ENCODE data around the gene PRKAG2.

PRKAG2 gene

DNA sequence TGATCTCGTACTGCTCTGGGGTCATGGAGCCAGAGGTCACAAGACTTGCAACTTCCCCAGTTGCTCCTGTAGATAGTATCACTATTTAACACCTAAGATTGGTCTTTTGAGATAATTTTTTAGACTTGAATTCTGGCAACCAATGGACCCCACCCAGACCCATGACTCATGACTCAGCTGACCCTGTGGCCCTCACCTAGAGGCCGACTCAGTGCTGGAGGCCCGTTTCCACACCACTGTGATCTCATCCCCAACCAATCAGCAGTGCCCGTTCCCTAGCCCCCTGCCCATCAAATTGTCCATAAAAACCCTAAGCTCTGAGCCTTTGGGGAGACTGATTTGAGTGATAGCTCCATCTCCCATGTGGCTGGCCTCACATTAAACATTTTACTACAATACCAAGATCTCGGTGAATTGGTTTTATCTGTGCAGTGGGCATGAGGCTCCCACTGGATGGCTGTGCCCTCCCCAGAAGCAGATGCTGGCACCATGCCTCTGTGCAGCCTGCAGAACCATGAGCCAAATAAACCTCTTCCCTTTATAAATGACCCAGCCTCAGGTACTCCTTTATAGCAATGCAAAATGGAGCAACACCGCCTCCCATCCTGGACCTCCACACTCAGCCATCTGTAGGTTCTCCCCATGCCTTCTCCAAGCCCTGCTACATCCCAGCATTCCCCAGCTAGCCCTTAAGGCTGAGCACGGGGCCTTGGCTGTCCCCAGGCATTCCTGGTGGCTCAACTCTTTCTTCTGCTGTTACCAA is 98.8 kb downstream of the PRKAG2 start:
- no peak for TF ChIP-seq CTCF (IDR thresholded peaks at IDR 0.05)
- Histone ChIP-seq H3K27ac (no peak overlapping the region), H3K36me3 (ENCODE audit: control insufficient read depth, insufficient read depth, low read length) (no peaks in the 10 kb centered on the region)

GRCh38 chr7:151777495-151777880 is 99.4 kb downstream of the PRKAG2 start:
- Histone ChIP-seq H2AFZ (no peak overlapping the region), H3K27ac (no peak overlapping the region), H3K9me3 (ENCODE audit: control insufficient read depth, low read length) (no peaks in the 10 kb centered on the region), H3K36me3 (ENCODE audit: control insufficient read depth, insufficient read depth, low read length) (no peaks in the 10 kb centered on the region), H3K4me1 (no peaks in the 10 kb centered on the region), H3K79me2 (no peaks in the 10 kb centered on the region), H3K9ac (no peak overlapping the region), H3K4me3 (ENCODE audit: low read depth, low read length) (no peak overlapping the region), H3K27me3 (ENCODE audit: control insufficient read depth, insufficient read depth, low read length) (no peaks in the 10 kb centered on the region), H3K4me2 (ENCODE audit: low read length) (no peak overlapping the region)
- no peak for TF ChIP-seq CTCF (IDR thresholded peaks at IDR 0.05)

More for the DNA sequence above, 98.8 kb downstream of the PRKAG2 start:
- H3K4me2 ChIP-seq (ENCODE audit: low read length): no peak overlapping the region
- H3K4me1 ChIP-seq: no peaks in the 10 kb centered on the region
- no peak overlapping the region for H2AFZ ChIP-seq
- no peak overlapping the region for H3K4me3 ChIP-seq (ENCODE audit: low read depth, low read length)
- no peak overlapping the region for H3K9ac ChIP-seq
- H3K9me3 ChIP-seq (ENCODE audit: control insufficient read depth, low read length): no peaks in the 10 kb centered on the region
- H3K27me3 ChIP-seq (ENCODE audit: control insufficient read depth, insufficient read depth, low read length): no peaks in the 10 kb centered on the region
- no peaks in the 10 kb centered on the region for H3K79me2 ChIP-seq

GRCh38 chr7:151776876-151777494 is 99.9 kb downstream of the PRKAG2 start:
- H3K4me1 ChIP-seq: no peaks in the 10 kb centered on the region
- H3K9me3 ChIP-seq (ENCODE audit: control insufficient read depth, low read length): no peaks in the 10 kb centered on the region
- no peak overlapping the region for H3K4me2 ChIP-seq (ENCODE audit: low read length)
- H3K9ac ChIP-seq: no peak overlapping the region
- H3K27me3 ChIP-seq (ENCODE audit: control insufficient read depth, insufficient read depth, low read length): no peaks in the 10 kb centered on the region
- TF ChIP-seq CTCF (IDR thresholded peaks at IDR 0.05): no peak
- no peaks in the 10 kb centered on the region for H3K36me3 ChIP-seq (ENCODE audit: control insufficient read depth, insufficient read depth, low read length)
- no peak overlapping the region for H3K4me3 ChIP-seq (ENCODE audit: low read depth, low read length)
- no peak overlapping the region for H2AFZ ChIP-seq
- H3K79me2 ChIP-seq: no peaks in the 10 kb centered on the region
- no peak overlapping the region for H3K27ac ChIP-seq

- H3K36me3 ChIP-seq (ENCODE audit: control insufficient read depth, insufficient read depth, low read length): no peaks in the 10 kb centered on the region
- no peak overlapping the region for H3K9ac ChIP-seq
- TF ChIP-seq CTCF (IDR thresholded peaks at IDR 0.05): no peak
- H2AFZ ChIP-seq: no peak overlapping the region
- H3K4me2 ChIP-seq (ENCODE audit: low read length): no peak overlapping the region
- H3K4me1 ChIP-seq: no peaks in the 10 kb centered on the region
- no peaks in the 10 kb centered on the region for H3K27me3 ChIP-seq (ENCODE audit: control insufficient read depth, insufficient read depth, low read length)
- no peak overlapping the region for H3K27ac ChIP-seq
- no peak overlapping the region for H3K4me3 ChIP-seq (ENCODE audit: low read depth, low read length)
- no peaks in the 10 kb centered on the region for H3K79me2 ChIP-seq
- no peaks in the 10 kb centered on the region for H3K9me3 ChIP-seq (ENCODE audit: control insufficient read depth, low read length)
Observed at GRCh38 chr7:151776446-151776845, 100.5 kb downstream of the PRKAG2 start.
